CD8-positive, alpha-beta memory T cell (primary cell): ENCODE results near the gene FOXQ1. TPM values are rescaled to one million over a fixed set of nuclear protein-coding genes. Genes with fewer than 3 reads are reported as not detected.

ENCODE experiments used
- CTCF ChIA-PET: fragments of 350-600 bp; sonication (Branson Sonifier 250); formaldehyde crosslinking; loops from one replicate; lab custom pipeline; 2021; ENCODE audit warnings: antibody characterized with exemption; lab: Charles Lee
- POLR2A ChIA-PET: fragments of 350-600 bp; sonication (Branson Sonifier 250); formaldehyde crosslinking; loops from one replicate; lab custom pipeline; 2021; ENCODE audit warnings: antibody characterized with exemption; lab: Charles Lee
- DNase-seq, 5 donors: peaks; one replicate each; pipeline versions ENCODE4 v3.0.0 to v3.0.0-alpha.2; 2020 to 2022; ENCODE audit warnings: mixed read lengths in 1 of 5
- H3K27ac ChIP-seq: one replicate; pipeline ENCODE4 v1.7.0; 2013; ENCODE audit warnings: low read depth, mild to moderate bottlenecking, low read length, moderate library complexity
- H3K27me3 ChIP-seq: 2 replicates; pipeline ENCODE4 v1.7.0; 2013; ENCODE audit warnings: low read length, mild to moderate bottlenecking; ENCODE audit not compliant: insufficient read depth, poor library complexity, severe bottlenecking
- H3K36me3 ChIP-seq: 2 replicates; pipeline ENCODE4 v1.7.0; 2013; ENCODE audit warnings: mild to moderate bottlenecking, low read length, moderate library complexity; ENCODE audit not compliant: insufficient read depth
- H3K4me1 ChIP-seq: 2 replicates; pipeline ENCODE4 v1.7.0; 2013; ENCODE audit warnings: mild to moderate bottlenecking, low read length, moderate library complexity; ENCODE audit not compliant: insufficient read depth
- H3K4me3 ChIP-seq: 2 replicates; pipeline ENCODE4 v1.7.0; 2013; ENCODE audit warnings: mild to moderate bottlenecking, low read length
- H3K9me3 ChIP-seq: 2 replicates; pipeline ENCODE4 v1.7.0; 2013; ENCODE audit warnings: mild to moderate bottlenecking, low read length
- H3K27ac Mint-ChIP-seq, 8 donors: one replicate each; pipeline ENCODE4 v1.8.0; 2020 to 2021; ENCODE audit warnings: mixed read lengths in 8 of 8, mild to moderate bottlenecking in 6 of 8, inconsistent platforms in 3 of 8, moderate library complexity in 3 of 8
- H3K27me3 Mint-ChIP-seq, 2 donors: one replicate each; pipeline ENCODE4 v1.8.0; 2020 to 2021; ENCODE audit warnings: mixed read lengths in 2 of 2, mild to moderate bottlenecking in 1 of 2, moderate library complexity in 1 of 2
- H3K36me3 Mint-ChIP-seq, 3 donors: one replicate each; pipeline ENCODE4 v1.8.0; 2020 to 2021; ENCODE audit warnings: mixed read lengths in 3 of 3, inconsistent platforms in 1 of 3, mild to moderate bottlenecking in 1 of 3
- H3K4me1 Mint-ChIP-seq, 3 donors: one replicate each; pipeline ENCODE4 v1.8.0; 2020 to 2021; ENCODE audit warnings: mixed read lengths in 3 of 3, inconsistent platforms in 1 of 3, mild to moderate bottlenecking in 1 of 3
- H3K4me3 Mint-ChIP-seq, 7 donors: one replicate each; pipeline ENCODE4 v1.8.0; 2020 to 2021; ENCODE audit warnings: mixed read lengths in 7 of 7, mild to moderate bottlenecking in 6 of 7, moderate library complexity in 4 of 7, inconsistent platforms in 2 of 7
- H3K9me3 Mint-ChIP-seq, 5 donors: one replicate each; pipeline ENCODE4 v1.8.0; 2020 to 2022; ENCODE audit warnings: mixed read lengths in 5 of 5, mild to moderate bottlenecking in 3 of 5, moderate library complexity in 2 of 5, inconsistent platforms in 1 of 5
- polyA plus RNA-seq: library from polyadenylated mRNA; unstranded; fragments of 300-500 nt; fragmentation: Illumina TruSeq; gene quantifications from one replicate; pipeline ENCODE4 v1.2.3, GENCODE V29; 2021
- total RNA-seq, 2 experiments: library from RNA; stranded (reverse); gene quantifications; one replicate each; pipeline ENCODE4 v1.2.3, GENCODE V29; 2021

Gene FOXQ1
- total and polyA plus RNA-seq, 3 experiments from 2014 or later, result not detected

DNA sequence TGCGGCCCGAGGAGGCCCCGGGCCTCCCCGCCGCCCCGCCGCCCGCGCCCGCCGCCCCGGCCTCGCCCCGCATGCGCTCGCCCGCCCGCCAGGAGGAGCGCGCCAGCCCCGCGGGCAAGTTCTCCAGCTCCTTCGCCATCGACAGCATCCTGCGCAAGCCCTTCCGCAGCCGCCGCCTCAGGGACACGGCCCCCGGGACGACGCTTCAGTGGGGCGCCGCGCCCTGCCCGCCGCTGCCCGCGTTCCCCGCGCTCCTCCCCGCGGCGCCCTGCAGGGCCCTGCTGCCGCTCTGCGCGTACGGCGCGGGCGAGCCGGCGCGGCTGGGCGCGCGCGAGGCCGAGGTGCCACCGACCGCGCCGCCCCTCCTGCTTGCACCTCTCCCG, 1.5 kb downstream of the FOXQ1 start:
- no peak overlapping the region for H3K27ac Mint-ChIP-seq
- no peaks in the 10 kb centered on the region for H3K9me3 ChIP-seq
- DNase-seq, result no peak
- H3K4me1 ChIP-seq, result no peaks in the 10 kb centered on the region
- no peaks in the 10 kb centered on the region for H3K9me3 Mint-ChIP-seq
- H3K27me3 Mint-ChIP-seq, result peaks cover 51 to 69% of the 10 kb centered on the region in 2 donors
- H3K27me3 ChIP-seq, result peaks cover 12% of the 10 kb centered on the region
- H3K36me3 ChIP-seq, result no peaks in the 10 kb centered on the region
- peaks cover 21 to 42% (median 23%) of the 10 kb centered on the region in 3 donors for H3K4me1 Mint-ChIP-seq
- H3K4me3 Mint-ChIP-seq, result no peak overlapping the region
- H3K36me3 Mint-ChIP-seq, result no peaks in the 10 kb centered on the region
- no peak overlapping the region for H3K27ac ChIP-seq
- ChIA-PET POLR2A (no interaction called here), CTCF (no interaction called here)
- no peak overlapping the region for H3K4me3 ChIP-seq

DNA sequence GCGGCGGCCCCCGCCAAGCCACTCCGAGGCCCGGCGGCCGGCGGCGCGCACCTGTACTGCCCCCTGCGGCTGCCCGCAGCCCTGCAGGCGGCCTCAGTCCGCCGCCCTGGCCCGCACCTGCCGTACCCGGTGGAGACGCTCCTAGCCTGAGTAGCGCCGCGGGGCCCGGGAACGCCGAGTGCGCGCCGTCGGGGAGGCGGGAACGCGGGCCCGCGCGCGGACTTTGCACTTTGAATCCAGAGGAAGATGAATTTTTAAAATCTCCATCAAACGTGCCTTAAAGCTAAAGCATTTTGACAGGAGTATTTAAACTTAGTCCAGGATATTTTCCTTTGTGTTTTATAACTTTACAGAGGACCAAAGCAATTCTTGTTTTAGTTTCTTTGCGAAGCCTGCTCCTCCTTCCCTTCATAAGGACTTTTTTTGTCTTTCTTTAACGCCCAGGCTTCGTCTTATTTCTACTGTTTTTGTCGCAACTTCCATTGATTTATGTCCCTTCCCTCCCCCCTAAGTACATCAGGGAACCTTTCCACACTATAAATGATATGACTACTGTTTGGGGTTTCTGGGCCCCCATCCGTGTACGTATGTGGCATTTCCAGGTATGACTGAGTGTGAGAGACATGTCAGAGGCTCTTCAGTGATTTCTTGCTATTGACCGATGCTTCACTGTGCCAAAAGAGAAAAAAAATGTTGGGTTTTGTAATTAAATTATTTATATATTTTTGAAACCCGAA, 2.0 kb downstream of the FOXQ1 start:
- H3K4me1 ChIP-seq, result no peaks in the 10 kb centered on the region
- no peaks in the 10 kb centered on the region for H3K9me3 ChIP-seq
- Mint-ChIP-seq H3K9me3 (no peaks in the 10 kb centered on the region), H3K27ac (no peak overlapping the region), H3K27me3 (peaks cover 45 to 65% of the 10 kb centered on the region in 2 donors), H3K36me3 (no peaks in the 10 kb centered on the region), H3K4me3 (peak overlapping the region in 5 of 7 donors; percentile 6 to 42 (median 33)), H3K4me1 (peaks cover 21 to 42% (median 23%) of the 10 kb centered on the region in 3 donors)
- H3K36me3 ChIP-seq, result no peaks in the 10 kb centered on the region
- ChIA-PET POLR2A (no interaction called here), CTCF (no interaction called here)
- peaks cover 12% of the 10 kb centered on the region for H3K27me3 ChIP-seq
- no peak for DNase-seq
- H3K27ac ChIP-seq, result no peak overlapping the region
- H3K4me3 ChIP-seq, result no peak overlapping the region

DNA sequence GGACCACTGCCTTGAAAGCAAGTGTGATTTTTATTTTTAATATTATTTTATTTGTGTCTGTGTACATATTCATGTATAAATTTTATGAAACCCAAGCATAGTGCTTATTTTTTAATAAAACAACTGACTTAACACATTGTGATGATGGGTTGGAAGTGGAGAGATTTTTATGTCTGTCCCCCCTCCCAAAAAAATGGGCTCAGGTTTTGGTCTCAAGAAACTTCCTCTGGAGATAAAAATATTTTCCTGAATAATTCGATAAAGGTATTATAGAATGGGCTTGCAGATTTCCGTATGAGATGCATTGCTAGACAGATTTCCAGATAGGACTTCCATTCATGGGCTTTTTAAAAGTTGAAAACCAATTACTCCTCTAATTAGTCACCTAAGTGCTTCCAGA, 2.7 kb downstream of the FOXQ1 start:
- peak overlapping the region in 1 of 7 donors; percentile 41 for H3K4me3 Mint-ChIP-seq
- H3K27ac ChIP-seq, result no peak overlapping the region
- no peak overlapping the region for H3K4me3 ChIP-seq
- no peaks in the 10 kb centered on the region for H3K36me3 Mint-ChIP-seq
- no peak for DNase-seq
- ChIA-PET CTCF (no interaction called here), POLR2A (no interaction called here)
- peaks cover 39 to 58% of the 10 kb centered on the region in 2 donors for H3K27me3 Mint-ChIP-seq
- peaks cover 12% of the 10 kb centered on the region for H3K27me3 ChIP-seq
- H3K9me3 ChIP-seq, result no peaks in the 10 kb centered on the region
- no peaks in the 10 kb centered on the region for H3K9me3 Mint-ChIP-seq
- H3K27ac Mint-ChIP-seq, result no peak overlapping the region
- H3K36me3 ChIP-seq, result no peaks in the 10 kb centered on the region
- no peaks in the 10 kb centered on the region for H3K4me1 ChIP-seq
- H3K4me1 Mint-ChIP-seq, result peaks cover 21 to 42% (median 23%) of the 10 kb centered on the region in 3 donors

DNA sequence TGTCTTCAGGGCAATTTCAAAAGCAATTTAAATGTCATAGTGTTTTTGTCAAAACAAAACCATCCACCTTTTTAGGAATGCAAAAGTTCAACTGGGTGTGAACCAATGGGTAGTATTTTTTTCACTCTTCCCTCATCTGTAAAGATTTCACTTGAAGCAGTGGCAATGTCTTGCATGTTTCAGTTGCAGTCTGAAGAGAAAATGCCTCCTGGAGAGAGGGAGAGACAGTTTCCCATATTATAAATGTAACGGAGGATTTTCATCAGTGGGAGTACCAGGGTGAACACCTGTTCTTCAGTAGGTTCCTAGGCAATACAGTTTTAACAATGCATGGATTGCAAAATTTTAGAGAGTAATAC, 3.3 kb downstream of the FOXQ1 start:
- Histone ChIP-seq H3K27ac (no peak overlapping the region), H3K36me3 (no peaks in the 10 kb centered on the region), H3K4me3 (no peak overlapping the region), H3K9me3 (no peaks in the 10 kb centered on the region), H3K4me1 (no peaks in the 10 kb centered on the region), H3K27me3 (peaks cover 12% of the 10 kb centered on the region)
- H3K36me3 Mint-ChIP-seq, result no peaks in the 10 kb centered on the region
- CTCF ChIA-PET, result no interaction called here
- POLR2A ChIA-PET, result no interaction called here
- peaks cover 21 to 42% (median 23%) of the 10 kb centered on the region in 3 donors for H3K4me1 Mint-ChIP-seq
- no peak for DNase-seq
- H3K4me3 Mint-ChIP-seq, result peak overlapping the region; percentile 17 to 78 (median 73)
- no peak overlapping the region for H3K27ac Mint-ChIP-seq
- peaks cover 33 to 52% of the 10 kb centered on the region in 2 donors for H3K27me3 Mint-ChIP-seq
- H3K9me3 Mint-ChIP-seq, result no peaks in the 10 kb centered on the region

DNA sequence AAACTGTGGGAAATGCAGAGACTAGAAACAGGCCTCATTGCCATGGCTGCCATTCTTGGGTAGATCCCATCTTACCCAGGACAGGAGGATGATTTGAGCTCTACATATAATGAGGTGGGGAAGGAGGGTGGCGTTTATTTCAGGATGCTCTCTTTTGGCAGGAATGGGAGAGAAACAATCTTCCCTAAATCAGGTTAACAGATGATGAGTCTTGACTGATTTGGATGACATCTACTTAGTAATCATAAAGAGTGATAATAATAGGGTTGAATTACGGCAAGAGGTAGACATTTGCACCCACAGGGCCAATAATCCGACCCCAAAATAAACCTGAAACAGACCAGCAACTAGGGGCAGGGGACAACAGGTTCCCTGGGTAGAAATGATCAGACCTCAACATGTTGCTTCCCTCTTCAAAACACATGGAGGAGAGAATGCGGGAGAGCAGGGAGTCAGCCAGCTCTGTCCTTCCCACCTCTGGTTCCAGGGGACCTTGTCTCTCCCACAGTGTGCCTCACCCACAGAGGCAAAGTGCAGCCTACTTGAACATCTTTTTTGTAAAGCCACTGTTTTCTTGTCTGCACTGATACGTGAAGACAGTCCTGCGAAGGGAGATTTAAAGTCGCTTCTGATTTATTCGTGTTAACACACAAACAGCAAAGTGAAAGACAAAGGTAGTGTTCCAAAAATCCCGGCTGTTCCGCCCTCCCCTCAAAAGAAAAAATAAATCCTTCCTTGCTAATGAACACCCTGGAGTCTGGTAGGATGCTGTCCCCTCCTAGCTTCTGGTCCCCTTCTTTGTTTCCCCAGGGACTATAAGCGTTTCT, 3.9 kb downstream of the FOXQ1 start:
- CTCF ChIA-PET, result no interaction called here
- H3K27ac ChIP-seq, result no peak overlapping the region
- H3K4me3 Mint-ChIP-seq, result peak overlapping the region; percentile 41 to 78 (median 73)

DNA sequence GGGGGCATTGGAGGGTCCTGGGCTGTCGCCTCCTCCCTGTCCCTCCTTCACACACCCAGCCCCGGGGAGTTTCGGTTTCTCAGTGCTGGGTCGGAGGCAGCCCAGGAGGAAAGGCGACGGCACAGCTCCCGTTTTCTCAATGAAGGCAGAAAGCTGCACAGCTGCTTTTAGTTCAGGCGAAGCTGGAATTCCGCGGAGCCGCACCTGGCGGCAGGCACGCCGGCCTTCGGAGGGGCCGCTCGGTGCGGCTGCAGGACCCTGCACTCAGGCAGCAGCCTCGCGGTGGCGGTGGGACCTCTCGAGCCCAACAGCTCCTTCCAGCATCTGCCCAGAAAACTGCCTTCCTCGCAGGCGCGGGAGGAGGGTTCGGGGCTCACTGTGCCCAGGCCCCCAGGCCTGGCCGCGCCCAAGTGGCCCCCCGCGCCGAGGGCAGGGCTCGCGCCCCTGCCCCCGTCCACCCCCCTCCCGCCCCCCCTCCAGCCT, 4.6 kb downstream of the FOXQ1 start:
- ChIA-PET CTCF (no interaction called here), POLR2A (no interaction called here)
- H3K9me3 Mint-ChIP-seq, result no peaks in the 10 kb centered on the region
- H3K27ac Mint-ChIP-seq, result no peak overlapping the region
- H3K4me3 Mint-ChIP-seq, result peak overlapping the region in 6 of 7 donors; percentile 41 to 78 (median 74)
- no peaks in the 10 kb centered on the region for H3K36me3 ChIP-seq
- H3K27me3 ChIP-seq, result peaks cover 7% of the 10 kb centered on the region
- H3K4me1 ChIP-seq, result no peaks in the 10 kb centered on the region
- H3K4me3 ChIP-seq, result no peak overlapping the region
- H3K4me1 Mint-ChIP-seq, result peaks cover 17 to 30% (median 17%) of the 10 kb centered on the region in 3 donors
- DNase-seq, result no peak
- H3K36me3 Mint-ChIP-seq, result no peaks in the 10 kb centered on the region
- no peaks in the 10 kb centered on the region for H3K9me3 ChIP-seq
- H3K27me3 Mint-ChIP-seq, result peaks cover 22 to 39% of the 10 kb centered on the region in 2 donors
- no peak overlapping the region for H3K27ac ChIP-seq

More for the DNA sequence above, 3.9 kb downstream of the FOXQ1 start:
- Histone ChIP-seq H3K36me3 (no peaks in the 10 kb centered on the region), H3K4me1 (no peaks in the 10 kb centered on the region), H3K4me3 (no peak overlapping the region), H3K27me3 (peaks cover 11% of the 10 kb centered on the region), H3K9me3 (no peaks in the 10 kb centered on the region)
- no peak for DNase-seq
- Mint-ChIP-seq H3K4me1 (peaks cover 21 to 37% (median 23%) of the 10 kb centered on the region in 3 donors), H3K36me3 (no peaks in the 10 kb centered on the region), H3K27me3 (peaks cover 27 to 46% of the 10 kb centered on the region in 2 donors), H3K27ac (no peak overlapping the region), H3K9me3 (no peaks in the 10 kb centered on the region)
- POLR2A ChIA-PET, result no interaction called here

DNA sequence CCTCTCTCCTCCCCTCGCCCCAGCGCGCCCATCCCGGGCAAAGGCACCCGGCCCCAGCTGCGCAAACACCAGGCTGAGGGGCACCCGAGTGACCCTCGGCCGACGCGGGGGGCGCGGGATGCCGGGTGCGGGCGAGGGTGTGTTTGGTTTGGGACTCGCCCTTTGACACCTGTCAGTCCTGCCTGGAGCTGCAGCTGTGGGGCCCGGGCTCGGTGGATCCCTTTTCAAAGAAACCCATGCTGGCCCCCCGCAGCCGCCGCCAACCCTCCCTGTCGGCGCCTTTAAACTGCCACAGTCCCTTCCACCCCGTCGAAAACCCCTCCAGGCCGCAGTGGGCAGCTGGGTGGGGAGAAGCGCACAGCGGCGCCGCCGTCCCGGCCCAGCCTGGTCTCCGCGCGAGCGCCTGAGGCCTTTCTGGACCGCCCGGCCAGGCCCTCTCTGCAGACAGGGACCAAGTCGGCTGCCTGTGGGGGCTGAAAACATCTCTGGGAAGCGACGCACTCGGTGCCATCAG, 5.5 kb downstream of the FOXQ1 start:
- peak overlapping the region in 1 of 7 donors; percentile 36 for H3K4me3 Mint-ChIP-seq
- CTCF ChIA-PET, result no interaction called here
- H3K4me1 Mint-ChIP-seq, result peaks cover 17 to 27% (median 17%) of the 10 kb centered on the region in 3 donors
- no peaks in the 10 kb centered on the region for H3K36me3 Mint-ChIP-seq
- DNase-seq, result no peak
- H3K27me3 Mint-ChIP-seq, result peaks cover 22 to 41% of the 10 kb centered on the region in 2 donors
- H3K4me3 ChIP-seq, result no peak overlapping the region
- no peak overlapping the region for H3K27ac Mint-ChIP-seq
- no peaks in the 10 kb centered on the region for H3K9me3 ChIP-seq
- POLR2A ChIA-PET, result no interaction called here
- H3K27me3 ChIP-seq, result peaks cover 7% of the 10 kb centered on the region
- H3K27ac ChIP-seq, result no peak overlapping the region
- H3K36me3 ChIP-seq, result no peaks in the 10 kb centered on the region
- H3K4me1 ChIP-seq, result no peaks in the 10 kb centered on the region
- H3K9me3 Mint-ChIP-seq, result no peaks in the 10 kb centered on the region

DNA sequence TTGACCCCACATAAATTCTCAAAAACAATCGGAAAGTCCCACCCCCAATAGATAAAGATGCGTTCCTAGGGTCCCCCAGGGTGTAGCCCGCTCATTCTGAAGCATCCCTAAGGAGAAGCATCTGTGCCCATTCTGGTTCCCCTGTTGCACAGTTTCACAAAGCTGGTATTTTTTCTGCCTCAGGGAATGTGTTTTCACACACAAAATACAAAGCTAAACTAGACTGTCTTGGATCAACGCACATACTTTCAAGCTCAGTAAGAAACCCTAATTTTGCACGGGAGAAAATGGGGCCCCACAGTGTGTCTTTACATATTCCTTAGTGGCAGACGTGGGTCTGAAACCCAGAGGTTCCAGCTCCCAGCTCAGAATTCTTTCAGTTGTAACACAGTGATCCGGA, 6.1 kb downstream of the FOXQ1 start:
- POLR2A ChIA-PET, result no interaction called here
- peaks cover 17 to 25% (median 17%) of the 10 kb centered on the region in 3 donors for H3K4me1 Mint-ChIP-seq
- peak overlapping the region in 6 of 7 donors; percentile 36 to 67 (median 53) for H3K4me3 Mint-ChIP-seq

More for the DNA sequence above, 6.1 kb downstream of the FOXQ1 start:
- Histone ChIP-seq H3K9me3 (no peaks in the 10 kb centered on the region), H3K36me3 (no peaks in the 10 kb centered on the region), H3K27ac (no peak overlapping the region), H3K4me3 (no peak overlapping the region), H3K4me1 (no peaks in the 10 kb centered on the region), H3K27me3 (peaks cover 7% of the 10 kb centered on the region)
- CTCF ChIA-PET, result no interaction called here
- H3K27ac Mint-ChIP-seq, result no peak overlapping the region
- peaks cover 21 to 44% of the 10 kb centered on the region in 2 donors for H3K27me3 Mint-ChIP-seq
- no peaks in the 10 kb centered on the region for H3K9me3 Mint-ChIP-seq
- DNase-seq, result no peak
- no peaks in the 10 kb centered on the region for H3K36me3 Mint-ChIP-seq
